Smooth muscle cell (in vitro differentiated cells): ENCODE results near the gene EDEM3. TPM values are rescaled to one million over a fixed set of nuclear protein-coding genes. Genes with fewer than 3 reads are reported as not detected.

ENCODE experiments used
- DNase-seq: peaks from one replicate; lab custom pipeline; 2025; ENCODE audit not compliant: unreplicated experiment; lab: John Stamatoyannopoulos, UW
- H2AFZ ChIP-seq: fragments of 200-600 bp; sonication (generic); 2 replicates; pipeline ENCODE4 v1.6.0; 2016; ENCODE audit warnings: antibody characterized with exemption, low read depth, mild to moderate bottlenecking
- H3F3A ChIP-seq: fragments of 200-600 bp; sonication (generic); 2 replicates; pipeline ENCODE4 v1.6.0; 2017; ENCODE audit warnings: antibody characterized with exemption, low read depth
- H3K27ac ChIP-seq: fragments of 200-600 bp; sonication (generic); 2 replicates; pipeline ENCODE4 v1.5.1; 2016; ENCODE audit warnings: low read depth, mild to moderate bottlenecking
- H3K27me3 ChIP-seq: fragments of 200-600 bp; sonication (generic); 2 replicates; pipeline ENCODE4 v1.6.1; 2016; ENCODE audit warnings: low read depth, mild to moderate bottlenecking
- H3K36me3 ChIP-seq: fragments of 200-600 bp; sonication (generic); 2 replicates; pipeline ENCODE4 v1.5.1; 2016; ENCODE audit warnings: low read depth
- H3K4me1 ChIP-seq: fragments of 200-600 bp; sonication (generic); 2 replicates; pipeline ENCODE4 v1.5.1; 2016; ENCODE audit warnings: low read depth
- H3K4me2 ChIP-seq: fragments of 200-600 bp; sonication (generic); 2 replicates; pipeline ENCODE4 v1.6.0; 2016; ENCODE audit warnings: mild to moderate bottlenecking
- H3K4me3 ChIP-seq: fragments of 200-600 bp; sonication (generic); 2 replicates; pipeline ENCODE4 v1.5.1; 2016; ENCODE audit warnings: mild to moderate bottlenecking
- H3K79me2 ChIP-seq: fragments of 200-600 bp; sonication (generic); 2 replicates; pipeline ENCODE4 v1.6.0; 2016; ENCODE audit warnings: low read depth, mild to moderate bottlenecking
- H3K9ac ChIP-seq: fragments of 200-600 bp; sonication (generic); 2 replicates; pipeline ENCODE4 v1.6.0; 2016; ENCODE audit warnings: low read depth
- H3K9me3 ChIP-seq: fragments of 200-600 bp; sonication (generic); replicated peaks from 2 replicates; pipeline ENCODE4 v1.5.1; 2016; ENCODE audit warnings: low read depth
- H4K20me1 ChIP-seq: fragments of 200-600 bp; sonication (generic); 2 replicates; pipeline ENCODE4 v1.6.0; 2016; ENCODE audit warnings: low read depth
- WGBS: methylation state at CpG from one replicate; pipeline ENCODE4 v1.1.7; 2016; ENCODE audit warnings: low lambda C conversion rate; 5-methylcytosine and 5-hydroxymethylcytosine counted together
- polyA plus RNA-seq: library from polyadenylated mRNA; unstranded; fragments of >200 nt; fragmentation: Nextera tagmentation; extraction: Ambion mirVana; gene quantifications from 2 replicates; pipeline ENCODE4 v1.2.1, GENCODE V29; 2016
- total RNA-seq: library from RNA; depleted of rRNA; stranded (reverse); fragments of >200 nt; gene quantifications from 2 replicates; pipeline ENCODE4 v1.2.3, GENCODE V29; 2014
- TF ChIP-seq, protein P1 (sequence below): fragments of 200-600 bp; sonication (generic); IDR thresholded peaks from 2 replicates; pipeline ENCODE4 v1.5.1; 2017; ENCODE audit warnings: borderline replicate concordance, mild to moderate bottlenecking, antibody characterized with exemption; ENCODE audit not compliant: insufficient read depth, poor library complexity, severe bottlenecking

Gene EDEM3
- total and polyA plus RNA-seq, 2 experiments from 2014 or later, result 12.9 to 44.3 TPM

DNA sequence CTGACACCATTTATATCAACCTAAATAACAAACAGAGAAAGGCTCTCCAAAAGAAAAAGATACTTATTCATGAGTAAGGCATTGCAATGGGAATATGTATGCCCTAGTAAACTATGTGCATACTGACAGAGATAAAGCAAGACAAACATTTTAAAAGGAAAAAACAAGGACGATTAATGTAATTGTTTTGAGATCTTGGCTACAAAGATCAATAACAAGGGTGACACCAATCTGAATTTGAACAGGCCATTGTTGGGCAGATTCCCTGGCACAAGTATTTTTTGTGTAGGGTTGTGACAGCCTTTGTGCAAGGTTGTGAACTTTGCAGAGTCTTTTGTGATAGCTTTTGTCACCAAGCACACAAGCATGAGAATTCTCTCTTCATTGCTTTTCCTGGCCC is 85.3 kb downstream of the EDEM3 start:
- Histone ChIP-seq H3K4me3 (no peak overlapping the region), H3F3A (no peaks in the 10 kb centered on the region), H3K36me3 (no peaks in the 10 kb centered on the region), H3K4me1 (peaks cover 18% of the 10 kb centered on the region), H3K79me2 (no peaks in the 10 kb centered on the region), H3K4me2 (no peak overlapping the region), H3K9ac (no peak overlapping the region), H3K27ac (no peak overlapping the region), H4K20me1 (no peaks in the 10 kb centered on the region), H2AFZ (no peak overlapping the region), H3K27me3 (no peaks in the 10 kb centered on the region), H3K9me3 (no peaks in the 10 kb centered on the region)
- no peak for DNase-seq
- WGBS, result 41% methylated on average over 1 of the region's 1 CpG
- TF ChIP-seq, protein P1, sequence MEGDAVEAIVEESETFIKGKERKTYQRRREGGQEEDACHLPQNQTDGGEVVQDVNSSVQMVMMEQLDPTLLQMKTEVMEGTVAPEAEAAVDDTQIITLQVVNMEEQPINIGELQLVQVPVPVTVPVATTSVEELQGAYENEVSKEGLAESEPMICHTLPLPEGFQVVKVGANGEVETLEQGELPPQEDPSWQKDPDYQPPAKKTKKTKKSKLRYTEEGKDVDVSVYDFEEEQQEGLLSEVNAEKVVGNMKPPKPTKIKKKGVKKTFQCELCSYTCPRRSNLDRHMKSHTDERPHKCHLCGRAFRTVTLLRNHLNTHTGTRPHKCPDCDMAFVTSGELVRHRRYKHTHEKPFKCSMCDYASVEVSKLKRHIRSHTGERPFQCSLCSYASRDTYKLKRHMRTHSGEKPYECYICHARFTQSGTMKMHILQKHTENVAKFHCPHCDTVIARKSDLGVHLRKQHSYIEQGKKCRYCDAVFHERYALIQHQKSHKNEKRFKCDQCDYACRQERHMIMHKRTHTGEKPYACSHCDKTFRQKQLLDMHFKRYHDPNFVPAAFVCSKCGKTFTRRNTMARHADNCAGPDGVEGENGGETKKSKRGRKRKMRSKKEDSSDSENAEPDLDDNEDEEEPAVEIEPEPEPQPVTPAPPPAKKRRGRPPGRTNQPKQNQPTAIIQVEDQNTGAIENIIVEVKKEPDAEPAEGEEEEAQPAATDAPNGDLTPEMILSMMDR, result no peak

DNA sequence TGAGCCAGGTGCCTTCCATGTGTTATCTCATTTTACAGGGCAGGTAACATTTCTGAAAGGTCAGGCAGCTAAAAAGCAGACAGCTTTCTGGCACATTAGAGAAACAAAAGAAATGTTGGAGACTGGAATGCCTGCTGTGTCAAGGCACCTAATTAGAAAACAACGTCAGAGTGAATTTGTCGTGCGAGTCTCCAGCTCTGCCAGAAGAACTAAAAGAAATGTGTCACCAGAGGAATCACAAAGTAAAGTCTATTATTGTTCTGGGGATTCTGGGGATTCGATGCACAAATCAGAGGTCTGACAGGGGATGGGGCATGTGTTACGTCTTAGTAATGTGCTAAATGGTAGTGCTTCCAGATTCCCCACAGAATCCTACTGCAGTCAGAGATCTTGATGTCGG is 89.3 kb downstream of the EDEM3 start:
- H3K9me3 ChIP-seq, result no peaks in the 10 kb centered on the region
- H3K27me3 ChIP-seq, result no peaks in the 10 kb centered on the region
- no peak overlapping the region for H2AFZ ChIP-seq
- no peak overlapping the region for H3K9ac ChIP-seq
- H4K20me1 ChIP-seq, result no peaks in the 10 kb centered on the region
- no peak overlapping the region for H3K4me3 ChIP-seq
- TF ChIP-seq, protein P1, result no peak
- H3F3A ChIP-seq, result no peaks in the 10 kb centered on the region
- H3K4me1 ChIP-seq, result peaks cover 34% of the 10 kb centered on the region
- 59% methylated on average over 6 of the region's 6 CpGs for WGBS
- H3K79me2 ChIP-seq, result no peaks in the 10 kb centered on the region
- H3K27ac ChIP-seq, result no peak overlapping the region
- H3K36me3 ChIP-seq, result no peaks in the 10 kb centered on the region
- DNase-seq, result no peak
- no peak overlapping the region for H3K4me2 ChIP-seq

DNA sequence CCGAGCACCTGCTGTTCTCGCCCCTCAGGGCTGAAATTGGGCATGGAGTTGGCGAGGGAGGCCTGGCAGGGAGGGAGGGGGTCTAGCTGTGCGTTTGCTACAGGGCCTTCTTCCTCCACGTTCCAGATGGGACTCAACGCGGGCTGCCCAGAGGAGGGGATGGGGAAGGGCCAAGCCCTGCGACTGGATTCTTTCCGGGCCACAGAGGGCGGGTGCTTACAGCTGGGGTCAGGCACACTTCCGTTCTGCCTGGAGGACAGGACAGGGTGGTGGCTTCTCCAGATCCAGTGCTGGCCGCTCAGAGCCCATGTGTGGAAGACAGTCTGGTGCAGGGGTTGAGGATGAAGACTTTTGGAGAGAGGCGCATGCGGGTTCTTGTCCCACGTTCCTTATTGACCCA is 90.0 kb downstream of the EDEM3 start:
- H3K4me2 ChIP-seq, result peak overlapping the region; percentile 80
- no peaks in the 10 kb centered on the region for H3K9me3 ChIP-seq
- 81% methylated on average over 15 of the region's 15 CpGs for WGBS
- no peak overlapping the region for H3K27ac ChIP-seq
- TF ChIP-seq, protein P1, result no peak
- H2AFZ ChIP-seq, result no peak overlapping the region
- DNase-seq, result no peak
- H3K9ac ChIP-seq, result no peak overlapping the region
- H3K79me2 ChIP-seq, result no peaks in the 10 kb centered on the region
- no peaks in the 10 kb centered on the region for H4K20me1 ChIP-seq
- H3K4me3 ChIP-seq, result no peak overlapping the region
- H3K27me3 ChIP-seq, result no peaks in the 10 kb centered on the region
- no peaks in the 10 kb centered on the region for H3K36me3 ChIP-seq
- H3F3A ChIP-seq, result no peaks in the 10 kb centered on the region
- H3K4me1 ChIP-seq, result peaks cover 34% of the 10 kb centered on the region

DNA sequence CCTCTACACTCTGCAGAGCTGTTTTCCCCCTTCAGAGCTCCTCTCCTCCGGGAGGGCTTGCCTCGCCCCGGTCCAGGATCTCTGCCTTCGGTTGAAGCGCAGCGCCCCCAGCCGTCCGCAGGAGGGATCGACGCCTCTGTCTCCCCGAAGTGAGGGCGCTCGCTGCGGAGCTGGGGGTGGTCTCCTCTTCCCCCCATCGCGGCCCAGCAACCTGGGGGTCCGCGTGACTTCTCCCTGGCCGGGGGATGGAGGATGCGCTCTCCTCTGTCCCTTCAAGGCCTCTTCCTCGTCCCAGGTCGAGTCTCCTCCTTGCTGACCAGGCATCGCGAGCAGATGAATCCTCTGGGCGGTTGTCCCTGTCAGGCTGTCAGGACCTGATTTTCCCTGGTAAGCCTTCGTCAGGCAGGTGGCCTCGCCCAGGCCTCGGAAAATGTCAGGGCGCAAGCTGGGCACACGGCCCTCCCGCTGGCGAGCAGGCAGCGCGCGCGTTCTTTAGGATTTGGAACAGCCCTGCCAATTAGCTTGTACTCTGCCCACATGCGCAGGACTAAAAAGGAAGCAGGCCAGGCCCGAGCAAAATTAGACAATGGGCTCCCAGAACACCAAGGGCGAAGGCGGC is 90.5 kb downstream of the EDEM3 start:
- H3K9me3 ChIP-seq, result no peaks in the 10 kb centered on the region
- H3K27me3 ChIP-seq, result no peaks in the 10 kb centered on the region
- TF ChIP-seq, protein P1, result peak; percentile 91
- H4K20me1 ChIP-seq, result no peaks in the 10 kb centered on the region
- H3K36me3 ChIP-seq, result no peaks in the 10 kb centered on the region
- no peak overlapping the region for H3K27ac ChIP-seq
- H3K4me1 ChIP-seq, result peaks cover 34% of the 10 kb centered on the region
- no peaks in the 10 kb centered on the region for H3F3A ChIP-seq
- H3K9ac ChIP-seq, result no peak overlapping the region
- H3K4me3 ChIP-seq, result peak overlapping the region; percentile 39
- H3K79me2 ChIP-seq, result no peaks in the 10 kb centered on the region
- H3K4me2 ChIP-seq, result peak overlapping the region; percentile 80
- peak; percentile 27 for DNase-seq
- WGBS, result 26% methylated on average over 38 of the region's 40 CpGs
- H2AFZ ChIP-seq, result peak overlapping the region; percentile 26
